Mesodermal cell (in vitro differentiated cells): ENCODE results near the gene SEL1L.
"Not testable (repeated sequence)": the region's sequence is repeated elsewhere in the genome, so short reads cannot be mapped to it uniquely, and the experiment has no call there.

Experiments used
- H3K27ac ChIP-seq: 2 replicates; pipeline ENCODE4 v1.7.0; 2013; ENCODE audit warnings: mild to moderate bottlenecking, low read depth, low read length, moderate library complexity; ENCODE audit not compliant: severe bottlenecking
- H3K36me3 ChIP-seq: 2 replicates; pipeline ENCODE4 v1.7.1; 2013; ENCODE audit warnings: mild to moderate bottlenecking, low read length, moderate library complexity; ENCODE audit not compliant: control insufficient read depth, insufficient read depth
- H3K4me1 ChIP-seq: one replicate; pipeline ENCODE4 v1.7.1; 2013; ENCODE audit warnings: mild to moderate bottlenecking, low read length; ENCODE audit not compliant: insufficient read depth, control insufficient read depth, poor library complexity, severe bottlenecking
- H3K4me3 ChIP-seq: 2 replicates; pipeline ENCODE4 v1.7.0; 2013; ENCODE audit warnings: low read length, control low read depth, mild to moderate bottlenecking; ENCODE audit not compliant: insufficient read depth, poor library complexity, severe bottlenecking; ENCODE audit errors: extremely low read depth
- H3K9me3 ChIP-seq: 2 replicates; pipeline ENCODE4 v1.7.1; 2013; ENCODE audit warnings: mild to moderate bottlenecking, low read length, moderate library complexity; ENCODE audit not compliant: control insufficient read depth
- WGBS, 2 experiments: methylation state at CpG; one replicate each; pipeline ENCODE4 v1.1.5; 2013; ENCODE audit warnings: missing lambda C conversion rate in 2 of 2; ENCODE audit not compliant: insufficient coverage in 2 of 2; 5-methylcytosine and 5-hydroxymethylcytosine counted together

SEL1L gene

DNA sequence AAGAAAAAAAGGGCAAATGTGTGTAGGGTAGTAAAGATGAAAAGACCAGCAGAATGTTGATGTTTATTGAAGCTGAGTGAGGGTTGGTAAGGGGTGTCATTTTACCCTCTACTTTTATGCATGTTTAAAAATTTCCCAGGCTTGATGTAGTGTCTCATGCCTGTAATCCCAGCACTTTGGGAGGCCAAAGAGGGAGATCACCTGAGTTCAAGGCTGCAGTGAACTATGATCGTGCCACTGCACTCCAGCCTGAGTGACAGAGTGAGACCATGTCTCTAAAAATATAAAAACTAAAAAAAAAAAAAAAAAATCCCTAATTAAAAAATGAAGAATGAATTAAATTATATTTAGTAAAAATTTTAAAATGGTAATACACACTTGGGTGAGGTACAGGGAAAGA is 8.5 kb downstream of the SEL1L start:
- peaks cover 52% of the 10 kb centered on the region for H3K36me3 ChIP-seq
- no peak overlapping the region for H3K27ac ChIP-seq
- H3K9me3 ChIP-seq = no peaks in the 10 kb centered on the region
- peaks cover 13% of the 10 kb centered on the region for H3K4me1 ChIP-seq
- no peak overlapping the region for H3K4me3 ChIP-seq
- WGBS, 2 experiments = no CpG with 5 or more reads among the region's 1 CpG

DNA sequence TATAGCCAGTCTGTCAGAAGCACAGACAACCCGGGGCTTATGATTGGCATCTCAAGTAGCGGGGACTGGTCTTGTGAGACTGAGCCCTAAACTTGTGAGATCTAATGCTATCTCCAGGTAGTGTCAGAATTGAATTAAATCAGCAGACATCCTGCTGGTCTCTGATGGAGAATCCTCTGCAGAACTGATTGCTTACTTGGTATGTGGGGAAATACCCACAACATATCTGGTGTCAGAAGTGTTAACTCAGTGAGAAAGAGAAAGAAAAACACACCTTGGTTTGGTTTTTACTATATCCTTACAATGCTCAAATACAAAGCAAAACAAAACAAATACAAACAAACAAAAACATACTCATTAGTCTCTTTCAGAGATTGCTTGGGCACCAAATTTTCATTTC is 10.0 kb downstream of the SEL1L start:
- no peak overlapping the region for H3K4me3 ChIP-seq
- H3K27ac ChIP-seq = no peak overlapping the region
- H3K9me3 ChIP-seq = no peaks in the 10 kb centered on the region
- peaks cover 52% of the 10 kb centered on the region for H3K36me3 ChIP-seq
- H3K4me1 ChIP-seq = peaks cover 27% of the 10 kb centered on the region
- 88 to 90% methylated on average over 2 of the region's 2 CpGs for WGBS, 2 experiments

GRCh38 chr14:81523016-81523415 is 10.6 kb downstream of the SEL1L start:
- no peaks in the 10 kb centered on the region for H3K9me3 ChIP-seq
- WGBS, 2 experiments = 100% methylated on average over 1 of the region's 4 CpGs; no CpG with 5 or more reads in 1 of the 2 experiments
- H3K27ac ChIP-seq = no peak overlapping the region
- H3K4me3 ChIP-seq = no peak overlapping the region
- peaks cover 52% of the 10 kb centered on the region for H3K36me3 ChIP-seq
- H3K4me1 ChIP-seq = peaks cover 32% of the 10 kb centered on the region

DNA sequence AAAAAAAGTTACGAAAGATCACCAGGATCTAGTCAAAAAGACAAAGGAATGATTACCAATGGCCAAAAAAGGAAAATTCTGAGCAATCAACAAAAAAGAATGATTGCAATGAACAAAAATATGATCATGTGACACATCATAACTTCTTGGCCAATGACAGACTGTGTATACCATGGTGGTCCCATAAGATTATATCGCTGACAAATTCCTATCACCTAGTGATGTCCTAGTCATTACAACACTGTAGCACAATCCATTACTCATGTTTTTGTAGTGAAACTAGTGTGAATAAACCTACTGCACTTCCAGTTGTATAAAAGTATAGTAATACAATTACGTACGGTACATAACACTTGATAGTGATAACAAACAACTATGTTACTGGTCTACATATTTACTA is 12.3 kb downstream of the SEL1L start:
- H3K4me3 ChIP-seq = no peak overlapping the region
- peaks cover 46% of the 10 kb centered on the region for H3K4me1 ChIP-seq
- WGBS, 2 experiments = 100% methylated on average over 1 of the region's 4 CpGs; no CpG with 5 or more reads in 1 of the 2 experiments
- no peak overlapping the region for H3K27ac ChIP-seq
- peaks cover 48% of the 10 kb centered on the region for H3K36me3 ChIP-seq
- no peaks in the 10 kb centered on the region for H3K9me3 ChIP-seq

DNA sequence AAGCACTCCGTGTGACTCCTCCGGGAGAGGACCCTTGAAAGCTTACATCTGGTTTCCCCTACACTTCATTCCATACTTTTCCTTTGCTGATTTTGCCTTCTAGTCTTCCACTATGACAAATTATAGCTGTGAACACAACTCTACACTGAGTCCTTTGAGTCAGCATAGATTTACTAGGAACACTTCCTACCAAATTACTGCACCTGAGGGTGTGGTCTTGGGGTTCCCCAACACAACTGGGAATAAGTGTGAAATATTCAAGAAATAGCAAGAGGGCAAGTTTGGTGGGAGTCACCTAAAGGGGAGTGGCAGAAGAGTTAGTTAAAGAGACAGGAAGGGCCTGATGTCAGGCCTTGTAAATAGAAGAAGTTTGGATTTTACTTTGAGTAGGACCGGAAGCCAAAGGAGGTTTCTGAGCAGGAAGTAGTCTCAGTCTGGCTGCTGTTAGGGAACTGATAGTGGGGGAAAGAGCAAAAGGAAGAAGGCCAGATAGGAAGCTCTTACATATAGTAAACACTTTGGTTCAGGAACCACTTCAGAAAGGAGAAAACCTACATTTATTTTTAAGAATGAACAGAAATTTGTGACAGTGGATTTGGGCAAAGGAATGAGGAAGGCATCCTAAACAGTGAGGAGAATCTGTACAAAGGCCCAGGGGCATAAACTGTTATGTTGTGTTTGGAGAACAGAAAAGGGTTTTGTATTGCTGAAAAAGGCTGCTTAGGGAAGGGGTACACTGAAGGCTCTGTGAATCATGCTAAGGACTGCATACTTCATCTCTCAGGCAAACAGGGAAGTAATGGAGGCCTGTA is 14.2 kb downstream of the SEL1L start:
- Histone ChIP-seq H3K4me1 (peaks cover 47% of the 10 kb centered on the region), H3K36me3 (peaks cover 58% of the 10 kb centered on the region), H3K4me3 (no peak overlapping the region), H3K9me3 (no peaks in the 10 kb centered on the region), H3K27ac (peak overlapping the region; percentile 90)
- WGBS, 2 experiments = 65 to 82% methylated on average over 3 of the region's 3 CpGs

GRCh38 chr14:81517798-81518398 is 15.8 kb downstream of the SEL1L start:
- peak overlapping the region; percentile 67 for H3K27ac ChIP-seq
- H3K9me3 ChIP-seq = no peaks in the 10 kb centered on the region
- H3K36me3 ChIP-seq = peaks cover 55% of the 10 kb centered on the region
- H3K4me3 ChIP-seq = no peak overlapping the region
- 95 to 100% methylated on average over 3 of the region's 7 CpGs for WGBS, 2 experiments
- peaks cover 40% of the 10 kb centered on the region for H3K4me1 ChIP-seq

DNA sequence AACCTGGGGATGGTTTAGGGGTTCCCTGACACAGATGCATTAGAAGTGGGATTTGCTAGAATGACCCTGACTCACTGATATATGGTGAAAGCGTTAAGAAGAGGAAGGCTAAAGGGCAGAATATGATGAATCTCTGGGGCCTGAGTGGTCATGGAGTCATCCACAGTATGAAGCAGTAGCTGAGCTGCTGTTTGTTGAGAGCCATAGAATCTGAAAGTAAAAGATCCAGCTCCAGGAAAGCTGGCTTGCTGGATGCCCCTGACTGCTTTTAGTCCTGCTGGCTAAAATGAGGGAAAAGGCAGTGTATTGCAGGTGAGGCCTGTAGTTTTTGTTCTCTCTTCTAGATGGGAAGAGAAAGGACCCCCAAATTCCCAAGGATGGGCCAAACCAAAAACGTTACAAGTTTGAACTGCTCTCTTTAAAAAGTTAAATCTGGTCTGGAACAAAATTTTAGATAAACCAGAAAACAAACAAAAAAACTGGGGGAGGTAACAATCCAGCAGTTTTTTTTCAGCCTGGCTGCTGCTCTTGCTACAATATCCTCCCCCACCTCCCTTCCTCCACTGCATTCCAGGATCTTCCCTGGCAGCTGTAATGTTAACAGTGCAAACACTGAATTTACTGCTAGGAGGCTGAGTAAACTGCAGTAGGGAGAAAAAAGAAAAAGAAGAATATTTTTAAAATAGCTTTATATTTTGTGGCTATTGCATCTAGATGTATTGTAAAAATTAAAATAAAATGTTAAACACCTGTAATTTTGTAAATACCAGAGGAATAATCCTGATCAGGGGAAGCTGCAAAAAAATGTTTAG is 16.5 kb downstream of the SEL1L start:
- H3K27ac ChIP-seq = peak overlapping the region; percentile 67
- H3K9me3 ChIP-seq = no peaks in the 10 kb centered on the region
- whole genome bisulfite sequencing, 2 experiments = 67 to 82% methylated on average over 1 of the region's 2 CpGs
- H3K4me3 ChIP-seq = no peak overlapping the region
- peaks cover 54% of the 10 kb centered on the region for H3K36me3 ChIP-seq
- peaks cover 38% of the 10 kb centered on the region for H3K4me1 ChIP-seq

DNA sequence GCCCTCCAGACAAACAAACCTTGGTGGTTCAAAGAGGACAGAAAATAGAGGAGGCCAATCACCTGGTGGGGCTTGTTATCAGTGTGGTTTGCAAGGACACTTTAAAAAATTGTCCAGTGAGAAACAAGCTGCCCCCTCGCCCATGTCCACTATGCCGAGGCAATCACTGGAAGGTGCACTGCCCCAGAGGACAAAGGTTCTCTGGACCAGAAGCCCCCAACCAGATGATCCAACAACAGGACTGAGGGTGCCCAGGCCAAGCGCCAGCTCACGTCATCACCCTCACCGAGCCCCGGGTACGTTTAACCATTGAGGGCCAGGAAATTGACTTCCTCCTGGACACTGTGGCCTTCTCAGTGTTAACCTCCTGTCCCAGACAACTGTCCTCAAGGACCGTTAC is 17.7 kb downstream of the SEL1L start:
- WGBS, 2 experiments = 94 to 96% methylated on average over 4 to 8 of the region's 8 CpGs
- H3K36me3 ChIP-seq = peaks cover 49% of the 10 kb centered on the region
- H3K27ac ChIP-seq, H3K9me3 ChIP-seq, H3K4me3 ChIP-seq: not testable (repeated sequence)
- peaks cover 38% of the 10 kb centered on the region for H3K4me1 ChIP-seq

DNA sequence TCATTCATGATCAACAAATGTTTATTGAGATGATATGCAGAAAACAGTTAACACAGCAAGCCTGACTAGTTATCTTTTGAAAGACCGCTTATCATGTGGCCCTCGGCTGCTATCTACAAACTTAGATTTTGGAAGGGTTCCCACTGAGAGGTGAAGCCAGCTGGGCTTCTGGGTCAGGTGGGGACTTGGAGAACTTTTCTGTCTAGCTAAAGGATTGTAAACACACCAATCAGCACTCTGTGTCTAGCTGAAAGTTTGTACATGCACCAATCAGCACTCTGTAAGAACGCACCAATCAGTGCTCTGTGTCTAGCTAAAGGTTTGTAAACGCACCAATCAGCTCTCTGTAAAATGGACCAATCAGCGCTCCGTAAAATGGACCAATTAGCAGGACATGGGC is 20.8 kb downstream of the SEL1L start:
- not testable (repeated sequence) for H3K4me3 ChIP-seq, H3K9me3 ChIP-seq, H3K27ac ChIP-seq
- Histone ChIP-seq H3K4me1 (peaks cover 19% of the 10 kb centered on the region), H3K36me3 (peaks cover 54% of the 10 kb centered on the region)
- 93 to 96% methylated on average over 6 of the region's 6 CpGs for whole genome bisulfite sequencing, 2 experiments

DNA sequence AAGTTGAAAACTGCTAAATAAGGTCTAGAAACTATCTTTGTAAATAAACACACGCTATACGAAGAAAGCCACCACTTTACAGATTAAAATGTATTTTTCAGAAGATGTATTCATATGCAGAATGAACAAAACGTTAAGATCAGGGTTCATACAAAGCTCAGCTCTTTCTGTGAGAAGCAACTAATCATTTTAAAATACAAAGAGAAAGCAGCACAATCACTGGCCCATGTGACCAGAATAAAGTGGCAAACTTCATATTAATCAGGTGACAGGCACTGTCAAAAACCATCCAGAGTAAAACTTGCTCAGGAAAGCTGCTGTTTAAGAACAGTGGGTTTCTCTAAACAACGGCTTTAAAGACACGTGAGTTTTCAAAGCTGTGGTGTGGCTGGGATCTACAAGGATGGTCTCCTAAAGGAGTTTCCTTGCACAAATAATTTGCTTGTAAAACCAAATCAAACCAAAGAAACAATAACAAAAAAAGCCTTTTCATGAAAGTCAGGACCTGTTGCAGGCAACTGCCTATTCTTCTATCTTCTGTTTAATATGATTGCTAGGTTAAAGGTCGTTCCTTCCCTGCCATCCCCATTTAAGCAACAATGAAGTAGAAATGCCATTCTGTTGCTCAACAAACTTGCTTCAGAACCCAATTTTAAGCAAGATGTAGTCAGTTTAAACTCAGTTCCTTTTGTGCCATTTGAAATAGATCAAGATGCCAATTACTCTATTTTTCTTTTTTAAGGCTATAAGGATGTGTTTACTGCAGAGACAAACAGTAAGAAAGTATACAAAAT is 22.3 kb downstream of the SEL1L start:
- no peak overlapping the region for H3K27ac ChIP-seq
- peaks cover 6% of the 10 kb centered on the region for H3K4me1 ChIP-seq
- 100% methylated on average over 3 of the region's 6 CpGs; no CpG with 5 or more reads in 1 of the 2 experiments for WGBS, 2 experiments
- H3K9me3 ChIP-seq = no peaks in the 10 kb centered on the region
- H3K36me3 ChIP-seq = peaks cover 59% of the 10 kb centered on the region
- no peak overlapping the region for H3K4me3 ChIP-seq
